Right ventricle myocardium inferior (tissue), 1 donor: ENCODE results near the gene ADTRP. TPM values are rescaled to one million over a fixed set of nuclear protein-coding genes. Genes with fewer than 3 reads are reported as not detected.
"Not testable (repeated sequence)": the region's sequence is repeated elsewhere in the genome, so short reads cannot be mapped to it uniquely, and the experiment has no call there.

ENCODE experiments used
- ATAC-seq: fragments of 200-7000 bp; cut with Tn5 transposase; one replicate; pipeline ENCODE4 v1.9.1; 2020; ENCODE audit warnings: mild to moderate bottlenecking, moderate library complexity
- DNase-seq: peaks from one replicate; pipeline ENCODE4 v3.0.0; 2021; ENCODE audit errors: missing footprints
- intact Hi-C: fragments of 100-400 bp; cut with DNase I; formaldehyde crosslinking; loops from one replicate; pipeline ENCODE4 v1.11.0; 2022
- total RNA-seq: library from RNA; stranded (reverse); fragmentation: NEBNext Ultra II Directional; extraction: Animal tissue kit (Norgen Biotek cat#: 25700); gene quantifications from one replicate; pipeline ENCODE4 v1.2.1, GENCODE V29; 2021
- donor health status: DM: no; HTN: yes; CAD: no; lungs with severe emphysema.

The ADTRP gene
- total RNA-seq, 1 donor from 2014 or later: not detected

- intact Hi-C loops: no loop called here
- no peak for ATAC-seq
- no peak for DNase-seq
These were observed 26.9 kb upstream of the ADTRP start for GRCh38 chr6:11805259-11806053.

- DNase-seq (no peak), ATAC-seq (no peak)
- intact Hi-C loops: no loop called here
These were observed 26.1 kb upstream of the ADTRP start for GRCh38 chr6:11804701-11805100.

DNA sequence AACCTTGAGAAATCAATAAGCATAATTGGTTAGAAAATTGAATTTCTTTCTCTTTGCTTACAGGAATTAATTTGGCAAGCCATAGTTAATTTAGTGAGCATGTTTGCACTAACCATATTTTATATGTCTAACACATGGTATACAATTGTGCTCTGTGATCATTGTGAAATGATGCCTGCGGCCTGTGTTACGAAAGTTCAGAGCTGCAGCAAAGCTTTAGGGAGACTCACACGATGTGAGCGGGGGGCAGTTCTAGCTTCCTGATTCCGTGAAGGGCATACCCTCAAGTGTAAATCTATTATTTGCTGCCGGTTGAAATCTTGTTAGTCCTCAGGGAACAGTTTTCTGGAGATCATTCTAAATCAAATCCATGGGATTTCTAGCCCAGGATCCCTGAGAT is 25.5 kb upstream of the ADTRP start:
- no peak for ATAC-seq
- no peak for DNase-seq
- intact Hi-C loops: no loop called here

GRCh38 chr6:11803591-11803971 is 25.0 kb upstream of the ADTRP start:
- intact Hi-C loops: no loop called here
- DNase-seq (no peak), ATAC-seq (no peak)

- DNase-seq (no peak), ATAC-seq (no peak)
- intact Hi-C loops: no loop called here
These were observed 24.4 kb upstream of the ADTRP start for GRCh38 chr6:11802886-11803590.

DNA sequence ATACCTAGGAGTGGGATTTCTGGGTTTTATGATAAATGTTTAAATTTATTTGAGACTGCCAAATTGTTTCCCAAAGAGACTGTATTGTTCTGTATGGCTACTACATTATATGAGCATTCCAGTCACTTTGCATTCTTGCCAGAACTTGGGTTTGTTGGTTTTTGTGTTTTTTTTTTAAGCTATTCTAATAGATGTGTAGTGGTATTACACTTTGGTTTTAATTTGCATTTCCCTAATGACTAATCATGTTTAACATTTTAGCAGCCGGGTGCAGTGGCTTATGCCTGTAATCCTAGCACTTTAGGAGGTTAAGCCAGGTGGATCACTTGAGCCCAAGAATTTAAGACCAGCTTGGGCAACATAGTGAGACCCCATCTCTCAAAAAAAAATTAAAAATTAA is 21.9 kb upstream of the ADTRP start:
- ATAC-seq, DNase-seq, intact Hi-C loops: not testable (repeated sequence)

DNA sequence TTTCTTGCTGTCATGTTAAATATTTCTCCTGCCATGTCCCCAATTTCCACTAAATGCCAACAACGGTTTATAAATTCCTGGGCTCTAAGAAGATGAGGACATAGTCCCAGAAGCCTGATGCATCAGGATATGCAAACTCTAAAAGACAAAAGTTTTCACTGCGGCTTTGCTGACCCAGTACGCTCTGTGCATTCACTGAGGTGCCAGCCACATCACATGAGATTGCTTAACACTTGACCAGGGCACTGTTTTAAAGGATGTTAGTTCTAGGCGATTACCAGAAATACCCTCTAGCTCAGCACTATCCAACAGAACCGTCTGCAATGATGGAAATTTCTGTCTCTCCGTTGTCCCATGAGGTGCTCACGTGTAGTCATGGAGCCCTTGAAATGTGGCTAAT is 19.9 kb upstream of the ADTRP start:
- no peak for ATAC-seq
- intact Hi-C loops: no loop called here
- no peak for DNase-seq

GRCh38 chr6:11798096-11798495 is 19.5 kb upstream of the ADTRP start:
- DNase-seq: no peak
- ATAC-seq: no peak
- intact Hi-C loops: no loop called here

DNA sequence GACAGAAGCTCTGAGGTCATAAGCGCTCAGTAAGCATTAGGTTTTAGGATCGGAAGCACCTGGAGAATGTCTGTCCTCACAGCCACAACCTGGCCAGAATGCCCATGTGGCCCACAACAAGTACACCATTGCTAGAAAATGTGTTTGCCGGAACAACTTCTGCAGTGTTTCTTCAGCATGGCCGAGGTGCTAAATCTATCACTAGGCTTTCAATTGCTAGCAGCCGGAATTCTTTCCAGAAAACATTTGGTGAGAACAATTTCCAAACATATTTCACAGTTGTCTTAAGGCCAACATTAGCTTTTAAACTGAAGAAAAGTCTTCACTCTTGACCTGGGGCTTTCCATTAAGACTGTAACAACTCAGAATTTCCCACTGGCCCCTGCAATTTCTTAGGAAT is 18.2 kb upstream of the ADTRP start:
- no peak for ATAC-seq
- intact Hi-C loops: no loop called here
- no peak for DNase-seq

- ATAC-seq (no peak), DNase-seq (no peak)
- intact Hi-C loops: no loop called here
These were observed 16.8 kb upstream of the ADTRP start for GRCh38 chr6:11795403-11795802.

DNA sequence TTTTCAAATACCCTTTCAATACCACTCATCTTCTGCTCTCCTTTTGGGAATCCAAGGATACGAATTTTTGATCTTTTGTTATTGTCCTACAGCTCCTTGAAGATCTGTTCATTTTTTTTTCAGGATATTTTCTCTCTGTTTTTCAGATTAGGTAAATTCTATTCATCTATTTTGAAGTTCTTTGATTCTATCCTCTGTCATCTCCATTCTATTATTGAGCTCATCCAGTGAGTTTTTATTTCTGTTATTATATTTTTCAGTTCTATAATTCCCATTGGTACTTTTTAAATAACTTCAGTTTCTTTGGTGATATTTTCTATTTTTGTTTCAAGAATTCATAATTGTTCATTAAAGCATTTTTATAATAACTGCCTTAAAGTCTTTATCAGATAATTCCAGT is 14.7 kb upstream of the ADTRP start:
- ATAC-seq: no peak
- intact Hi-C loops: no loop called here
- no peak for DNase-seq

GRCh38 chr6:11791354-11792107 is 12.9 kb upstream of the ADTRP start:
- no peak for DNase-seq
- intact Hi-C loops: no loop called here
- ATAC-seq: no peak

- ATAC-seq (no peak), DNase-seq (no peak)
- intact Hi-C loops: no loop called here
These were observed 11.1 kb upstream of the ADTRP start for GRCh38 chr6:11789744-11790143.

DNA sequence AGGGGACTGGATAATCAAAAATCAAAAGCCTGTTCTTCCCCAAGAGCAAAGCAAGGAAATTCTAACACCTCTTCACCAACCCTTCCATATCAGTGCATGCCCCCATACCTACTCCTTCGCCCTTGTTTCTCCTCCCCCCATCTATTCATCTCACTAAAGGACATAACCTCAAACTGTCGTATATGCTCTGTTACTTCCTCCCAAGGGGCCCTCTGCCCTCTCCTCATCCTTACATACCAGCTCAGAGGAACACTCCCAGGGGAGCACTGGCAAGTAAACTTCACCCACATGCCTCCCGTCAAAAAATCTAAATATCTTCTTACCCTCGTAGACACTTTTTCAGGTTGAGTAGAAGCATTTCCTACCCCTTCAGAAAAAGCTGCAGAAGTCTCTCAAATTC is 9.4 kb upstream of the ADTRP start:
- DNase-seq (no peak), ATAC-seq (no peak)
- intact Hi-C loops: no loop called here

DNA sequence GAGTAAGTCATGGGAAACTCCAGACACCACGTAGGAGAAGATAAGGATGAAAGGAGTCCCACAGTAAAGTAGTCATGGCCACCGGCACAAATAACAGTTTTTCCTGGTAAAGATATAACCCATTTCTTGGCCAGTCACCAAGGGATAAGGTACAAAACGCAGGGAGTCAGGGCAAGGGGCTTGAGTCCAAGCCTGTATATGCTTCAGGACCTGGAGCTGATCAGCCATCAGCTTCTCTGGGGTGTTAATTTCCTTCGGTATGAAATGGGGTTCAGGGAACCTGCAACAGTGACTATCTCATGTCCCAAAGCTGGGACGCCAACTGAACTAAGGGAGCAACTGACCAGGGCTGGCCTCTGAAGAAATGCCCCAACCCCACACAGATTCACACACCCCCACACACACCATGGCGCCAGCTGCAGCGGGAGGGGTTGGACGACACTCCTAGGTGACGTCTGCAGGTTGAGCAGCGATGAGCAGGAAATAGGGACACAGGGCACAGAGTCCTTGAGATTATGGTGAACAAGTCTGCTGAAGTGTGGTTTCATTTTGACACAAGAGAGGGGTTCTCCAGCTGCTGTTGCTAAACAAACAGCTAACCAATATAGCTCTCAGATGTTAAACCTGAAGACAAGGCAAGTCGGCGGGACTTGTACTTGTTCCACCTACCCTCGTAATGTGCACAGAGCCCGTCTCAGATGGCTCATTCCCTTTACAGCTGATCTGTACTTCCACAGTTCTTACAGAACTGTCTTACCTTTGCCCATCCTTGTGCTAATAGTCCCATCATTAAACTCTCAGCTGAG is 7.4 kb upstream of the ADTRP start:
- no peak for DNase-seq
- ATAC-seq: no peak
- intact Hi-C loops: no loop called here

DNA sequence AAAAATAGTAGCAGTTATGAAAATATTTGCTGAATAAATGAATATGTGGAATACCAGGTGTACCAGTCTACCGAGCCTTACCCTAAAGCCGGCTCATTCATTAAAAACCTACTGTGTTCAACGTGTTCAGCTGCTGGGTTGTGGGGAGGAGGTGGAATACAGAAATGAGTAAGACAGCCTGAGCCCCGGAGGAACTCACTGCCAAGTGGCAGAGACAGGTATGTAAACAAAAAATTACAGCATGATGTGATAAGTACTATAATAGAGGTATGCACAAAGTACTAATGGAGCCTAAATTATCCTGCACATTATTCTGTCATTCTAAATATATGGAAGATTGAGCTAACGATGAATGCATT is 6.8 kb upstream of the ADTRP start:
- no peak for DNase-seq
- intact Hi-C loops: no loop called here
- ATAC-seq: no peak

DNA sequence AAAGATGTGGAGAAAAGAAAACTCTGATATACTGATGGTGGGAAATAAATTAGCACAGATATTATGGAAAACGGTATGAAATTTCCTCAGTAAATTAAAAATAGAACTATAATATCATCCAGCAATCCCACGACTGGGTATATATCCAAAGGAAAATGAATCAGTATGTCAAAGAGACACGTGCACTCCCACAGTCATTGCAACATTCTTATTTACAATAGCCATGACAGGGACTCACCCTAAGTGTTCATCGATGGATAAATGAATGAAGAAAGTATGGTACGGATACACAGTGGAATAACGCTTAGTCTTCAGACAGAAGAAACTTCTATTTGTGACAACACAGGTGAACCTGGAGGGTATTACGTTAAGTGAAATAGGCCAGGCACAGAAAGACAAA is 5.7 kb upstream of the ADTRP start:
- no peak for ATAC-seq
- intact Hi-C loops: no loop called here
- DNase-seq: no peak

GRCh38 chr6:11783524-11784064 is 5.0 kb upstream of the ADTRP start:
- DNase-seq: no peak
- intact Hi-C loops: no loop called here
- ATAC-seq: no peak

DNA sequence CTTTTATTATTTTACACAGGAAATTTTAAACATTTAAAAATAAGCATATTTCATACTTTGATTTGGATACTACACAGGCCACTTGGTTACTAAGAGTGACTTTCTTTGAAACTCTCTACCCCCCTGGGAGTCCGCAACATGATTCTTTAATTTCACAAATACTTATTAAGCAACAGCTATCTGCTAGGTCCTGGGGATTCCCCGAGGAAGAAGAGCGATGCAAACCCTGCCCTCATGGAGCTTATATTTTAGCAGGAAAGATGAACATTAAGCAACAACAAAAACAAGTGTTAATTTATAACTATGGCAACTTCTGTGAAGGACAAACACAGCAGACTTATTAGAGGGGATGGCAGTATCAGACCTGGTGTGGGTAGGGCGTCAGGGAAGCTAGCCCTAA is 3.9 kb upstream of the ADTRP start:
- DNase-seq: no peak
- intact Hi-C loops: no loop called here
- ATAC-seq: no peak
